HEK293T (cell line): ENCODE results near the gene CARS2.
"Not testable (repeated sequence)": the region's sequence is repeated elsewhere in the genome, so short reads cannot be mapped to it uniquely, and the experiment has no call there.

Source experiments
- CTCF ChIA-PET: fragments of 350-600 bp; formaldehyde crosslinking; extraction: SDS; loops from one replicate; lab custom pipeline; 2021; ENCODE audit warnings: antibody characterized with exemption, inconsistent platforms; lab: Yijun Ruan, JAX
- POLR2A ChIA-PET: fragments of 350-600 bp; formaldehyde crosslinking; extraction: SDS; loops from one replicate; lab custom pipeline; 2020; ENCODE audit warnings: antibody characterized with exemption, inconsistent platforms; lab: Yijun Ruan, JAX
- DNase-seq: peaks from one replicate; pipeline ENCODE4 v3.0.0; 2012; ENCODE audit warnings: mixed read lengths; ENCODE audit errors: extremely low spot score
- ARNT ChIP-seq: fragments of 450-650 bp; IDR thresholded peaks from 2 replicates; pipeline ENCODE4 v1.6.1; 2017; ENCODE audit warnings: mild to moderate bottlenecking
- BHLHE40 ChIP-seq: fragments of 450-650 bp; IDR thresholded peaks from 2 replicates; pipeline ENCODE4 v1.6.1; 2016; ENCODE audit warnings: mild to moderate bottlenecking, moderate library complexity, borderline replicate concordance
- CTBP1 ChIP-seq: fragments of 450-650 bp; IDR thresholded peaks from 2 replicates; pipeline ENCODE4 v1.6.1; 2016; ENCODE audit warnings: borderline replicate concordance
- ELF4 ChIP-seq: fragments of 450-650 bp; IDR thresholded peaks from 2 replicates; pipeline ENCODE4 v1.6.1; 2017; ENCODE audit warnings: antibody characterized with exemption
- FOXA1 ChIP-seq: fragments of 450-650 bp; IDR thresholded peaks from 2 replicates; pipeline ENCODE4 v1.6.1; 2016; ENCODE audit warnings: mild to moderate bottlenecking
- FOXK2 ChIP-seq: fragments of 450-650 bp; IDR thresholded peaks from 2 replicates; pipeline ENCODE4 v1.6.1; 2016; ENCODE audit warnings: mild to moderate bottlenecking
- FOXM1 ChIP-seq: fragments of 450-650 bp; IDR thresholded peaks from 2 replicates; pipeline ENCODE4 v1.6.1; 2017; ENCODE audit warnings: mild to moderate bottlenecking, borderline replicate concordance
- HDGF ChIP-seq: fragments of 450-650 bp; IDR thresholded peaks from 2 replicates; pipeline ENCODE4 v1.6.1; 2017; ENCODE audit warnings: antibody characterized with exemption, borderline replicate concordance
- L3MBTL2 ChIP-seq: fragments of 450-650 bp; conservative IDR thresholded peaks from 2 replicates; pipeline ENCODE4 v1.6.1; 2016; ENCODE audit warnings: mild to moderate bottlenecking
- LEF1 ChIP-seq: fragments of 450-650 bp; IDR thresholded peaks from 2 replicates; pipeline ENCODE4 v1.6.1; 2017; ENCODE audit warnings: mild to moderate bottlenecking, borderline replicate concordance
- NFRKB ChIP-seq: fragments of 450-650 bp; IDR thresholded peaks from 2 replicates; pipeline ENCODE4 v1.6.1; 2016; ENCODE audit warnings: mild to moderate bottlenecking, moderate library complexity
- SP1 ChIP-seq: fragments of 450-650 bp; IDR thresholded peaks from 2 replicates; pipeline ENCODE4 v1.6.1; 2017
- SUZ12 ChIP-seq: fragments of 450-650 bp; IDR thresholded peaks from 2 replicates; pipeline ENCODE4 v1.6.1; 2016; ENCODE audit warnings: mild to moderate bottlenecking
- TARDBP ChIP-seq: fragments of 450-650 bp; IDR thresholded peaks from 2 replicates; pipeline ENCODE4 v1.6.1; 2016
- ZNF384 ChIP-seq: fragments of 450-650 bp; IDR thresholded peaks from 2 replicates; pipeline ENCODE4 v1.6.1; 2016
- TF ChIP-seq, protein P1 (sequence below): fragments of 450-650 bp; IDR thresholded peaks from 2 replicates; pipeline ENCODE4 v1.6.1; 2016

Gene CARS2

DNA sequence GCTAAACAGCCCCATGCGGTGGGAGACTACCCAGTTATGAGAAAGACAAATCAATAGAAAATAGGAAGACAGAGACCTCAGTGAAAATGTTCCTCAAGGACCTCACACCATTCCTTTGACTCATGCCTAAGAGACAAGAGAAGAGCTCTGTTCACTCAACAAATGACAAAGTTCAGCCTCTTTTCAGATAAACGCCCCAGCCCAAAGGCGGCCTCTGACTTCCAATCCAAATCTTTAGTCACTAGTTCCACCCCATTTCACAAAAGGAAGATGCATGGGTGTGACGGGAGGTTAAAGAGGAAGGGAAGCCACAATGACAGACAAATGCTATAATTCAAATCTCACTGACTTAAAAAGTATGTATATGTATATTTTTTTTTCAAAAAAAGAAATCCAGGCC is 8.1 kb downstream of the CARS2 start:
- ChIA-PET POLR2A (no interaction called here), CTCF (no interaction called here)
- no peak for DNase-seq
- TF ChIP-seq ZNF384 (no peak), FOXA1 (no peak), SP1 (no peak), ARNT (no peak), SUZ12 (no peak), TARDBP (no peak), FOXK2 (no peak), NFRKB (no peak), L3MBTL2 (no peak), BHLHE40 (no peak), ELF4 (no peak), LEF1 (no peak), HDGF (no peak), CTBP1 (no peak), FOXM1 (no peak)
- TF ChIP-seq, protein P1, sequence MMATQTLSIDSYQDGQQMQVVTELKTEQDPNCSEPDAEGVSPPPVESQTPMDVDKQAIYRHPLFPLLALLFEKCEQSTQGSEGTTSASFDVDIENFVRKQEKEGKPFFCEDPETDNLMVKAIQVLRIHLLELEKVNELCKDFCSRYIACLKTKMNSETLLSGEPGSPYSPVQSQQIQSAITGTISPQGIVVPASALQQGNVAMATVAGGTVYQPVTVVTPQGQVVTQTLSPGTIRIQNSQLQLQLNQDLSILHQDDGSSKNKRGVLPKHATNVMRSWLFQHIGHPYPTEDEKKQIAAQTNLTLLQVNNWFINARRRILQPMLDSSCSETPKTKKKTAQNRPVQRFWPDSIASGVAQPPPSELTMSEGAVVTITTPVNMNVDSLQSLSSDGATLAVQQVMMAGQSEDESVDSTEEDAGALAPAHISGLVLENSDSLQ: no peak

DNA sequence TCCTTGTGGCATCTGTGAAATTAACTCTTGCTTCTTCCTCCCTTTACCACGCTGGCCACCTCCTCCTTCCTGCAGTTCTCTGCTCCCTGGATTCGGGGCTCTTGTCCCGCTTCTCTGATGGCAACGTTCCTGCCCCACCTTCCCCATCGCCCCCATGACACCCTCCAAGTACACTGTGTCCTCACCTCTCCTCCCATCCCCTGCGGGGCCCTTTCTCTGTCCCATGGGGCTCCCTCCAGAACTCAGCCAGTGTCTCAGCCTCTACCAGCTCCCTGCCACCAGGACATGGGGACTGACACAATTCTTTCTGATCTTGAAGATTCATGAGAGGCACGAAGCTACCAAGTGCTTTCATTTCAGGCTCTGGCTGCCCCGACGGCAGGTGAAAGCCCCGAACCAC is 9.1 kb downstream of the CARS2 start:
- ChIA-PET POLR2A (no interaction called here), CTCF (no interaction called here)
- DNase-seq: no peak
- TF ChIP-seq SUZ12 (no peak), CTBP1 (no peak), ELF4 (no peak)
- TF ChIP-seq, protein P1: no peak

DNA sequence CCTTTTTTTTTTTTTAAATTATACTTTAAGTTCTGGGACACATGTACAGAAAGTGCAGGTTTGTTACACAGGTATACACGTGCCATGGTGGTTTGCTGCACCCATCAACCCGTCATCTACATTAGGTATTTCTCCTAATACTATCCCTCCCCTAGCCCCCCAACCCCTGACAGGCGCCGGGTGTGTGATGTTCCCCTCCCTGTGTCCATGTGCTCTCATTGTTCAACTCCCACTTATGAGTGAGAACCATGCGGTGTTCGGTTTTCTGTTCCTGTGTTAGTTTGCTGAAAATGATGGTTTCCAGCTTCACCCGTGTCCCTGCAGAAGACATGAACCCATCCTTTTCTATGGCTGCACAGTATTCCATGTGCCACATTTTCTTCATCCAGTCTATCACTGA is 10.1 kb downstream of the CARS2 start:
- DNase-seq, CTCF ChIA-PET, POLR2A ChIA-PET: not testable (repeated sequence)

DNA sequence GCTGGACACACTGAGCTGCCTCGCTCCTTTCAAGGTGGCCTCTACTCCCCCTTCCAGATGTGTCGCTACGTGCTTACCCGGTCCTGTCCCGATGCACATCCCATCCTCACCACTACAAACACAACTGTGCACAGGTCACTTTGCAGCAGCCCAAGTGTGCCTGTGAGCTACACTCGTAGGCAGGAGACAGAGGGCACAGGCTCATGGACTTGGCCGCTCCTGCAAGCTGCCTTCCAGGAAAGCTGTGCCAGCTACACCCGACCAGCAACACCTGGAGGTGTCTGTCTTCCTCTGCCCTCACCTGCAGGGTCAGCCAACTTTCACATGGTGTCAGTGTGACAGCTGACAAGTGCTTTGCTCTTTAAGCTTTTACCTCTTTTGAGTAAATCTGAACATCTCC is 15.4 kb downstream of the CARS2 start:
- DNase-seq: no peak
- TF ChIP-seq TARDBP (no peak), CTBP1 (no peak), FOXA1 (no peak), ELF4 (no peak), ARNT (no peak), SP1 (no peak), ZNF384 (no peak), FOXM1 (no peak), L3MBTL2 (no peak), FOXK2 (no peak), NFRKB (no peak), HDGF (no peak), LEF1 (no peak), BHLHE40 (no peak), SUZ12 (no peak)
- TF ChIP-seq, protein P1: no peak
- CTCF ChIA-PET: interaction anchor here (1.4 kb wide), 1 partner anchor 21 kb away, joined by 3 read pairs; no protein-coding TSS in a partner anchor
- POLR2A ChIA-PET: no interaction called here

DNA sequence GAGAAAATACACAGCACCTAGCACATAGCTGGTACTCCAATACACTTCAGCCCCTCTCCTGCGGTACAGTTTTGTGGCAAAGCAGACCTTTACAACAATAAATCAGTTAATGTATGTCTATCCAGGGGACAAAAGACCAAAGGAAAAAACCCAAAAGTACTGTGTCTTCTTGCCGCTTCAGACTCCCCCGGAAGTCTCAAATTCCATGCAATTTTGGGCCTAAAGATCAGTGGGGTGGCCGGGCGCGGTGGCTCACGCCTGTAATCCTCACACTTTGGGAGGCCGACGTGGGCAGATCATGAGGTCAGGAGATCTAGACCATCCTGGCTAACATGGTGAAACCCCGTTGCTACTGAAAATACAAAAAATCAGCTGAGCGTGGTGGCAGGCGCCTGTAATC is 16.2 kb downstream of the CARS2 start:
- DNase-seq: no peak
- POLR2A ChIA-PET: no interaction called here
- TF ChIP-seq CTBP1: no peak
- TF ChIP-seq ELF4: no peak
- TF ChIP-seq SUZ12: no peak
- TF ChIP-seq BHLHE40: no peak
- TF ChIP-seq TARDBP: no peak
- TF ChIP-seq, protein P1: no peak
- no peak for TF ChIP-seq LEF1
- no peak for TF ChIP-seq ARNT
- no peak for TF ChIP-seq FOXA1
- TF ChIP-seq NFRKB: no peak
- no peak for TF ChIP-seq FOXK2
- TF ChIP-seq ZNF384: no peak
- CTCF ChIA-PET: interaction anchor here (0.6 to 1.4 kb wide), 2 partner anchors 21 to 124 kb away, joined by 3 read pairs; no protein-coding TSS in a partner anchor

DNA sequence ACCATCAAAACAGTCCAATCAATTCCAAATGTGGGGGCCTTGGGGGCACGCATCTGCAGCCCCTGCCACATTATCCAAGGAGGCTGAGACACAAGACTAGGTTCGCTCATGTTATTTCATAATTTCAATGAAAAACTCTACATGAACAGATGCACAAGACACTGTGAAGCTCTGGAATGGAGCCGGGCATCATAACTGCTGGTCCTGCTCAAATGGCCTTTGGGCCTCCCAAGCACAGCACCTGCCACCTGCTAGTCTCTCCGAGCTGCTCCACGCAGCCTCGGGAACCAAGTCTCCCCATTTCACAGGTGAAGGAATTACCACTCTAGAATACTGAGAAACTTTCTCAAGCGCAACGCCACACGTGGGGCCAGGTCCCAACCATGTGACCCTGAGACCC is 16.9 kb downstream of the CARS2 start:
- ChIA-PET CTCF (interaction anchor here (1.4 kb wide), 1 partner anchor 22 kb away, joined by 3 read pairs; no protein-coding TSS in a partner anchor), POLR2A (no interaction called here)
- DNase-seq: no peak
- TF ChIP-seq, protein P1: no peak
- TF ChIP-seq FOXA1 (no peak), CTBP1 (no peak), HDGF (no peak), NFRKB (no peak), SUZ12 (no peak), ARNT (no peak), L3MBTL2 (no peak), FOXM1 (no peak), FOXK2 (no peak), BHLHE40 (no peak), TARDBP (no peak), LEF1 (no peak)
